Ramos (cell line): ENCODE data around the gene RHEX.

ENCODE experiments used
- in situ Hi-C: fragments of 300-500 bp; cut with MboI; formaldehyde crosslinking; loops from one replicate; pipeline ENCODE4 v1.14.3; 2022; ENCODE audit warnings: low sequenced_read_pairs; ENCODE audit not compliant: unreplicated experiment

RHEX gene

GRCh38 chr1:206081856-206082255 lies 28.9 kb downstream of the RHEX start:
- in situ Hi-C loops: no loop called here

DNA sequence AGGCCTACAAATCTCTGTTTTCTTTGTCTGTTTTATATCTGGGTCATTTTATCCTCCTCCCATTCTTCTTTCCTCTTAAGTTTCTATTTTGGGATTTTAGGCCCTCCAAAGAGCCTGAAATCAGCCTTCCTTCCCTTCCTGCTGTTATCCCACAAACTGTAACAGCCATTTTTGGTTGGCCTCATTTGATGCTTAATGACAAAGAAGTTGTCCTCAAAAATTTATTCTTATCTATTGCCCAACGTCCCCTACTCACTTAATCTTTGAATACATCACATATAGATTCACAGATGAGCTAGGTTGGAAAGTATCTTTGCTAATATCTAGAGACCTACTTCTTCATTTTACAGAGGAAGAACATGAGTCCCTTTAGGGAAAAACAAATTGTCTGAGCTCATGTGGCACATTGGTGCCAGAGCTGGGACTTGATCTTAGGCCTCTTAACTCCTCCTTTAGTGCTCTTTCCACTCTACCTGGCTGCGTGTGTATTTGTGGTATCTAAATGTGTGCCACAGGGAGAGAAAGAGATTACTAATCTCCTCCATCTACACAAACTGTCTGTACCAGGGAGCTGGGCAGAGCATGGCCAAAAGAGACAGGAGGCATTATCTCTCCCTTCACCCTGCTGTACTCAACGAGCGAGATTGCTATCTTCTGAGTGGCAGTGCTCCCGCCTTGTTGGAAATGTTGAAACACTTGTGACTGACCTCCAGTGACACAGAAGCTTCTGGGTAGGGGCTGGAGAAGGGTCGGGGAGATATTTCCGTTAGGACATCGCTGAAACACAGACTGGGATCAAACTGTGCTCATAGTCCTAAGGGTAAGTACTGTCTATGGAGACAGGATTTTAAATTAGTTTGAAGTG lies 30.1 kb downstream of the RHEX start:
- in situ Hi-C loops: no loop called here

GRCh38 chr1:206083750-206084149 lies 30.8 kb downstream of the RHEX start:
- in situ Hi-C loops: no loop called here

GRCh38 chr1:206087091-206087490 lies 34.1 kb downstream of the RHEX start:
- in situ Hi-C loops: no loop called here

DNA sequence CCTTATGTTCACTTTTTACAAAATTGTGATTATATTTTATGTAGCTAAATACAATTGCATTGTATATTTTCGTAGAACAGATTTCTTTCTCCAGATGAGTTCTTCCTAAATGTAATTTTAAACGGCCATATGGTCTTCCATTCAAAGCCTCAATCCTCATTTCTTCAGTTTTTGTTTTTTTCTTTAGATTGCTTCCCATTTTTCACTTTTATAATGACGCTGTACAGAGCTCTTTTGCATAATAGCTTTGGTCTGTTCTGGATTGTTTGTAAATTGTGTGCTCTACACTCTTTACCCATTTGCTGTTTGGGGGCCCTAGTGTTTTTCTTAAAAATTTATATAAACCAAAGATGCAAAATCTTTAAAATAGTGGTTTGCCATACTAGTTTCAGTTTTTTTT lies 36.4 kb downstream of the RHEX start:
- in situ Hi-C loops: no loop called here

DNA sequence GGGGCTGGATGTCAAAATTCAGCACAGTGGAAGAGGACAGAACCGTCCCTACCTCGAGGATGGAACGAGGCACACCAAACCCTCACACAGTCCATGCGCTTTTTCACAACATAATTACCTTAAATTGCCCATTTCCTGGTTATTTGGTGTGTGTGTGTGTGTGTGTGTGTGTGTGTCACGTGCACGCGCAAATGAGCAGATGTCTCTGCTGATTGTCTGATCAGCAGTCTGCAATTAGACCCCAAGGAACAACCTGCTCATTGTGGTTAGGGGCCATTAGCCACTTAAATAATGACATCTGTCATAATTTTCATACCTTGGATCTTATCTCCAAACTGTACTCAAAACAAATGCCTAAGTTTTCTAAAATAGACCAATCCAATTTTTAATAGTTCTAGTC lies 41.1 kb downstream of the RHEX start:
- in situ Hi-C loops: no loop called here

DNA sequence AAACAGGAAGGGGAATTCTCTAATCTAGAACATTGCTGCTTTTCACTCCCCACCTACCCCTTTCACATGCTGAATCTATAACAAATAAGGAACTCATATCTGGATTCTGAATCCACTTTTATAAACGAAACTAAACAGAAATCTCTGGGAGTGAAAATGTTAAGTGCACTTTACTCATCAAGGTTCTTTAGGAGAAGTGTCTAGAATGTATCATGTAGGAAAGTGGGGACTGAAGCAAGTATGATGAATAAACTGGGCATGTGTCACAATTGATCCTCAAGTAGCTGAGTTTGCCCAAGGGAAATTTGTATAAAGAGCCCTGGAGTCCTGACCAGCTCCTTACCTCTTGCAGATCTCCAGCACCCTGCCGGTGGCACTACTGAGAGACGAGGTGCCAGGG lies 44.4 kb downstream of the RHEX start:
- in situ Hi-C loops: no loop called here

DNA sequence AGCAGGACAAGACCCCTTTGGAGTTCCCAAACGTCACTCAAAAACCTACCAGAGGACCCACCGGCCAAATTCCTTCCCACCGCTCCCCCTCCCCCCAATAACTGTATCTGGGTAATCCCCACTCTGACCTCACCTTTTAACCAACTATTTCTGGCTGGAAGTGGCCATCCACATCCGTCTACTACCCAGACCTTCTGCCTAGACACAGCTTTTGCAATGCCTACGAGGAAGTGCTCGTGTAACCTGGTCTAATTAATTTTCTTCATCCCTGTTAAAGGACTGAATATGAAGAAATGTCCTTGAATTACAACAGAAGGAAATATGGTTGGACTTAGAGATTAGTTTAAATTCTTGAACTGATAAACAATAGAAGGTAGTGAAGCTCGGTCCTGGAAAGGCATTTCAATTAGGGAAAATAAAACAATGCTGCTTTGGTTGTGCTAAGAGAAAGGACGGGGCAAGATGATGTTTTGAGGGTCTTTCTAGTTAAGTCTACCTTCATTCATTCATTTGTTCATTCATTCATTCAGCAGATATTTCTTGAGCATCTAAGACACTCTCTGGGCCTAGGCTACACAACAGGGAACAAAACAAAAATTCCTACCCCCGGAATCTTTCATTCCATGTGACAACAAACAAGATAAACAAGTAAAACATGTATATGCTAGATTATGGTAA lies 45.4 kb downstream of the RHEX start:
- in situ Hi-C loops: no loop called here

- in situ Hi-C loops: no loop called here
These were observed 47.3 kb downstream of the RHEX start for GRCh38 chr1:206100226-206100815.

DNA sequence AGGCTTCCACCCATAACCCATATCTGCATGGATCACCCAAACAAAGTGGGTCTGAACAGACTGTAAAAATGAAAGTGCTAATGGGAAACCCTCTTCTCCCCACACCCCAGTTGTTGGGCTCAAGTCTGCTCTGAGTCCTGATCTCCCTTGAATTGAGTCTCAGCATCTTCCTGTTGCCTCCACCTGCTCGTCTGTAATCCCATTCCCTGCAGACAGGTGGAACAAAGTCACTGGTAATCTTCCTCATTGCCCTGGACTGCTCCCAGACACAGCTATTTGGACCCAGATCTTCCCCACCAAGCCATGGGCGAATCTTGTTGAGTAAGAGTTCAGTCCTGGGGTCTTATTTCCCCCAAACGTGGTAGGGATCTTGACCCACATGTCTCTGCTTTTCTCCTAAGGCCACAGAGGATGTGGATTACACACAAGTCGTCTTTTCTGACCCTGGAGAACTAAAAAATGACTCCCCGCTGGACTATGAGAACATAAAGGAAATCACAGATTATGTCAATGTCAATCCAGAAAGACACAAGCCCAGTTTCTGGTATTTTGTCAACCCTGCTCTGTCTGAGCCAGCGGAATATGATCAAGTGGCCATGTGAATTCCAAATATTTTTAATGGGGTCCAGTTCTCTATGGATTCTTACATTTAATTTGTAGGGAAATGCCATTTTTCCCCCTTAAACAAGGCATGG lies 48.5 kb downstream of the RHEX start:
- in situ Hi-C loops: no loop called here

- in situ Hi-C loops: no loop called here
These were observed 49.4 kb downstream of the RHEX start for GRCh38 chr1:206102292-206102936.

- in situ Hi-C loops: no loop called here
These were observed 51.0 kb downstream of the RHEX start for GRCh38 chr1:206103979-206104378.

DNA sequence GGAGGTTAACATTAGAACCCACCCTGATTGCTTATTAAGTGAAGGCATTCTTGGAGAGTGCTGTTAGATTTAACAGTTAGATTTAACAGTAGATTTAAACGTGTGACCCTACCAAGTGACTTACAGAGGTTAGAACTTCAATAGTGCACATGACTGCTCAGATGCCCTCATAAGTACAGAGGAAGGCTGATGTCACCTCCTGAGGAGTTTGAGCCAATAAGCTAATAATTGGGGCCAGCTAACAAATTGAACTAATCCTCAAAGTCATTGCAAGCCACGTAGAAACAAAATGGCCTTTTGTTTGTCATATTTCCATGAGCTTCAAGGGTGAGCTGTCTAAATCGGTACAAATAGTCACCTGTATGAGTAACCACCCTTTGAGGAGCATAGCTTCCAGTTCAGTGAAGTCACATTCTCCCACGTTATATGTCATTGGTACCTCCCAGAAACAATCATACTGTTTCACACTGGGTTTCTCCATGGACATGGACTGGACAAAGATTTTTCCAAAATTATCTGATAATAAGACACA lies 52.6 kb downstream of the RHEX start:
- in situ Hi-C loops: loop anchor here (5.0 kb wide), 1 partner anchor 78 kb away; no protein-coding TSS in a partner anchor

DNA sequence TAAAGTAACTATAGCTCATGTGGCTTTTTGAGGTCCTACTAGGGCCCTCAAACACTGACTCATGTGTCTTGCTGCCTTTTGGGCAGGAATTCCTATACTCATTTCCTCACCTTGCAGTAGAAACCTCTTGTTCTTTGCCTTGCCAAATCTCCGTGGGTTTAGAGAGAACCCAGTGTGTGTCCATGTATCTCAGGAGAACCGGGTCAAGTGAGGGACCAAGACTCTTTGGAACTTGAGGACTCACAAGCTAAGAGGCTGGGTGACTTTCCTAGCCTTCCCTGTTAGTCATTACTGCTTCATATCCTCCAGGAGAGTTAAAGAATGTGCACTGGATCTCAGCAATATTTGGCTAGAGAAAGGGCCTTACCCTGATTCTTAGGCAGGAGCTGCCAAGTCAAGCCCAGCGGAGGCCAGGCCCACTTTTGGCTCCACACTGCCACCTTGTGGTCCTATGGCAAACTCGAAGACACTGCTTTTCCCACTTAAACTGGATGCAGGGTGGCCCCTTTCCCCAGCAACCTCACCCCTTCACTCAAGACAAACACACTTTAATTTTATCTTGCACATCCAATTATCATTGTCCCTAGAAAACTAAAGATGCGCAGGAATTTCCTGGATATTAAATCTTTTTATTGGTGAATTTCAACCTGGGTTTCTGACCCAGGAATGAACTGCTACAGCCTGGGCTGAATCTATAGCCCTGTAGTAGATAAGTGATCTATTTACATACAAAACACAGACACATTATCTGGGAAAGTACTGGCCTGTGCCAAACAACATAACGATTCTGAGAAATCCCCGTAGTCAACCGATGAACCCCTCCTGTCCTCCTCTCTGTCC lies 53.6 kb downstream of the RHEX start:
- in situ Hi-C loops: loop anchor here (5.0 kb wide), 1 partner anchor 79 kb away; no protein-coding TSS in a partner anchor

- in situ Hi-C loops: loop anchor here (5.0 kb wide), 1 partner anchor 80 kb away; no protein-coding TSS in a partner anchor
These were observed 54.2 kb downstream of the RHEX start for GRCh38 chr1:206107168-206107544.

GRCh38 chr1:206108635-206109034 lies 55.7 kb downstream of the RHEX start:
- in situ Hi-C loops: loop anchor here (5.0 kb wide), 1 partner anchor 81 kb away; no protein-coding TSS in a partner anchor

DNA sequence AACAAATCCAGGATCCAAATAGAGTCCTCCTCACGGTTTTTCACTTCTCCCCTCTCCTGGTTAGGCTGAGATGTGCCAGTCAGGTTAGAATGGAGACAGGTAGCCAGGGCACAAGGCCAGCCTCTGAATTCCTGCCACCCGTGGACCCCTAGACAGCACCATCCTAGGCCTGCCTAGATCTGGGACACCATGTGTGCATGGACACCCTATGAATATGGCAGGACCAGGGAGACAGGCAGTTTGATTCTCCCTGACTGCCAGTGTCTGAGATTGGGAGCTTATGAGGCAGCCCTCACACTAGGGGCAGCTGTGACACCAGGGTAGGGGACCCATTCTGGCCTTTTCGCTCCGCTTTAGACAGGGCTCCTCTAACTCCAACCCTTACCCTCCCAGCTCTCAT lies 56.7 kb downstream of the RHEX start:
- in situ Hi-C loops: loop anchor here (5.0 to 10.0 kb wide), 2 partner anchors 82 to 315 kb away; no protein-coding TSS in a partner anchor

GRCh38 chr1:206110161-206110560 lies 57.2 kb downstream of the RHEX start:
- in situ Hi-C loops: loop anchor here (10.0 kb wide), 1 partner anchor 315 kb away; no protein-coding TSS in a partner anchor

DNA sequence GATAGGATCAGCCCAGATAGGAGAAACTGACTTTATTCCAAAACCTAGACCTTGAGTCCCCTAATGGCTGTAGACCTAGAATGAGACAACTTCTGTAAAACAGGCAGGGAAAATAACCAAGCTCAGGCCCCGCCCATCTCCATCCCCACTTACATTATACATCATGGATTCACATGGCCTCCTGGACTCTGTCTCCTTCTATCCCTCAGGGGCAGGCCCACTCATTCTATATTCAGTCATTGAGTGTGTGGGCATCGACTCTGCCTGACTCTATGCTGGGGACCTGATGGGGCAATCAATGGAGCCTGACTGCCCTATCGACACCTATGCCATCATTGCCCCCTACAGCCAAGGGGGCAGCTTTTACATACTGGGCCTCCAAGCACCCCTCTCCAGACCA lies 57.8 kb downstream of the RHEX start:
- in situ Hi-C loops: loop anchor here (10.0 kb wide), 1 partner anchor 316 kb away; no protein-coding TSS in a partner anchor
